BLaER1 treated with 17β-estradiol and CSF1 and Interleukin-3, amounts not matched to agents 10 nM and 100 nM (cell line): Measurements from ENCODE around the gene COL15A1.

Source experiments
- H3K27ac ChIP-seq, 11 experiments: shearing (Covaris generic); formaldehyde crosslinking; 2 replicates each; pipeline ENCODE4 v1.8.1; 2022
- H3K27me3 ChIP-seq, 11 experiments: shearing (Covaris generic); formaldehyde crosslinking; 2 replicates each; pipeline ENCODE4 v1.8.1; 2022
- H3K36me3 ChIP-seq, 11 experiments: shearing (Covaris generic); formaldehyde crosslinking; 2 replicates each; pipeline ENCODE4 v1.8.1; 2022
- H3K4me1 ChIP-seq, 10 experiments: shearing (Covaris generic); formaldehyde crosslinking; 2 replicates each; pipeline ENCODE4 v1.8.1; 2022
- H3K4me2 ChIP-seq, 11 experiments: shearing (Covaris generic); formaldehyde crosslinking; 2 replicates each; pipeline ENCODE4 v1.8.1; 2022
- H3K4me3 ChIP-seq, 10 experiments: shearing (Covaris generic); formaldehyde crosslinking; 2 replicates each; pipeline ENCODE4 v1.8.1; 2022
- H3K9ac ChIP-seq, 11 experiments: shearing (Covaris generic); formaldehyde crosslinking; 2 replicates each; pipeline ENCODE4 v1.8.1; 2022
- H3K9me3 ChIP-seq, 11 experiments: shearing (Covaris generic); formaldehyde crosslinking; replicated peaks in 1 of 11; 2 replicates each; pipeline ENCODE4 v1.8.1; 2022
- H4K20me1 ChIP-seq, 11 experiments: shearing (Covaris generic); formaldehyde crosslinking; 2 replicates each; pipeline ENCODE4 v1.8.1; 2022
- Cebpa-rat ChIP-seq, 11 experiments: shearing (Covaris generic); IDR thresholded peaks; 2 replicates each; pipeline ENCODE4 v1.8.1; 2022

The COL15A1 gene

GRCh38 chr9:99023231-99023630 is 79.5 kb downstream of the COL15A1 start:
- peaks cover 0 to 12% (median 8%) of the 10 kb centered on the region in 10 experiments; a peak in 13 of 20 replicates for H3K4me1 ChIP-seq
- peak overlapping the region in 3 of 11 experiments; percentile 26 to 55 (median 40); a peak in 3 of 22 replicates for H3K4me2 ChIP-seq
- H3K27ac ChIP-seq: no peak overlapping the region
- H3K4me3 ChIP-seq: no peak overlapping the region
- no peaks in the 10 kb centered on the region for H3K9me3 ChIP-seq
- TF ChIP-seq Cebpa-rat (IDR thresholded peaks at IDR 0.05): no peak
- H3K9ac ChIP-seq: no peak overlapping the region
- no peaks in the 10 kb centered on the region for H3K36me3 ChIP-seq
- H3K27me3 ChIP-seq: peaks cover 0 to 40% (median 0%) of the 10 kb centered on the region in 11 experiments; a peak in 4 of 22 replicates
- H4K20me1 ChIP-seq: no peaks in the 10 kb centered on the region

GRCh38 chr9:99023831-99024230 is 80.1 kb downstream of the COL15A1 start:
- no peaks in the 10 kb centered on the region for H3K36me3 ChIP-seq
- no peaks in the 10 kb centered on the region for H4K20me1 ChIP-seq
- no peaks in the 10 kb centered on the region for H3K9me3 ChIP-seq
- no peak overlapping the region for H3K9ac ChIP-seq
- no peak overlapping the region for H3K4me3 ChIP-seq
- no peak overlapping the region for H3K27ac ChIP-seq
- no peak for TF ChIP-seq Cebpa-rat (IDR thresholded peaks at IDR 0.05)
- peaks cover 0 to 41% (median 0%) of the 10 kb centered on the region in 11 experiments; a peak in 4 of 22 replicates for H3K27me3 ChIP-seq
- peak overlapping the region in 8 of 11 experiments; percentile 4 to 55 (median 34); a peak in 8 of 22 replicates for H3K4me2 ChIP-seq
- H3K4me1 ChIP-seq: peaks cover 0 to 12% (median 8%) of the 10 kb centered on the region in 10 experiments; a peak in 13 of 20 replicates

- Histone ChIP-seq H3K27ac (no peak overlapping the region), H3K4me1 (peaks cover 4 to 12% (median 8%) of the 10 kb centered on the region in 10 experiments; a peak in 13 of 20 replicates), H3K4me2 (no peak overlapping the region), H3K9me3 (no peaks in the 10 kb centered on the region), H3K36me3 (no peaks in the 10 kb centered on the region), H3K27me3 (peaks cover 0 to 48% (median 0%) of the 10 kb centered on the region in 11 experiments; a peak in 4 of 22 replicates), H3K4me3 (no peak overlapping the region), H3K9ac (no peak overlapping the region), H4K20me1 (no peaks in the 10 kb centered on the region)
- no peak for TF ChIP-seq Cebpa-rat (IDR thresholded peaks at IDR 0.05)
These were observed 81.3 kb downstream of the COL15A1 start for GRCh38 chr9:99024959-99025358.

- no peaks in the 10 kb centered on the region for H3K36me3 ChIP-seq
- no peak overlapping the region for H3K4me3 ChIP-seq
- H3K9me3 ChIP-seq: no peaks in the 10 kb centered on the region
- H3K27ac ChIP-seq: no peak overlapping the region
- no peak overlapping the region for H3K9ac ChIP-seq
- H3K4me1 ChIP-seq: peaks cover 4 to 12% (median 8%) of the 10 kb centered on the region in 10 experiments; a peak in 13 of 20 replicates
- no peaks in the 10 kb centered on the region for H4K20me1 ChIP-seq
- no peak overlapping the region for H3K4me2 ChIP-seq
- TF ChIP-seq Cebpa-rat (IDR thresholded peaks at IDR 0.05): no peak
- peaks cover 0 to 51% (median 0%) of the 10 kb centered on the region in 11 experiments; a peak in 4 of 22 replicates for H3K27me3 ChIP-seq
These were observed 82.0 kb downstream of the COL15A1 start for GRCh38 chr9:99025616-99026270.

- no peak for TF ChIP-seq Cebpa-rat (IDR thresholded peaks at IDR 0.05)
- H3K4me1 ChIP-seq: peaks cover 4 to 12% (median 8%) of the 10 kb centered on the region in 10 experiments; a peak in 13 of 20 replicates
- H3K27me3 ChIP-seq: peaks cover 0 to 48% (median 0%) of the 10 kb centered on the region in 11 experiments; a peak in 4 of 22 replicates
- no peaks in the 10 kb centered on the region for H3K9me3 ChIP-seq
- H3K36me3 ChIP-seq: no peaks in the 10 kb centered on the region
- H3K4me2 ChIP-seq: no peak overlapping the region
- H3K9ac ChIP-seq: no peak overlapping the region
- no peak overlapping the region for H3K27ac ChIP-seq
- no peak overlapping the region for H3K4me3 ChIP-seq
- H4K20me1 ChIP-seq: no peaks in the 10 kb centered on the region
These were observed 82.7 kb downstream of the COL15A1 start for GRCh38 chr9:99026271-99026955.

- Histone ChIP-seq H3K36me3 (no peaks in the 10 kb centered on the region), H3K4me3 (no peak overlapping the region), H3K27ac (no peak overlapping the region), H3K27me3 (peaks cover 0 to 43% (median 0%) of the 10 kb centered on the region in 11 experiments; a peak in 4 of 22 replicates), H3K4me1 (peaks cover 4 to 12% (median 8%) of the 10 kb centered on the region in 10 experiments; a peak in 13 of 20 replicates), H3K9ac (no peak overlapping the region), H3K4me2 (no peak overlapping the region), H4K20me1 (no peaks in the 10 kb centered on the region), H3K9me3 (no peaks in the 10 kb centered on the region)
- no peak for TF ChIP-seq Cebpa-rat (IDR thresholded peaks at IDR 0.05)
These were observed 83.2 kb downstream of the COL15A1 start for GRCh38 chr9:99026956-99027298.

- Histone ChIP-seq H4K20me1 (no peaks in the 10 kb centered on the region), H3K9me3 (peaks cover 0 to 4% (median 0%) of the 10 kb centered on the region in 11 experiments; a peak in 2 of 22 replicates), H3K4me3 (no peak overlapping the region), H3K9ac (no peak overlapping the region), H3K27ac (no peak overlapping the region), H3K4me2 (no peak overlapping the region), H3K27me3 (peaks cover 0 to 40% (median 0%) of the 10 kb centered on the region in 11 experiments; a peak in 4 of 22 replicates), H3K4me1 (peaks cover 4 to 12% (median 8%) of the 10 kb centered on the region in 10 experiments; a peak in 13 of 20 replicates), H3K36me3 (no peaks in the 10 kb centered on the region)
- no peak for TF ChIP-seq Cebpa-rat (IDR thresholded peaks at IDR 0.05)
These were observed 83.7 kb downstream of the COL15A1 start for GRCh38 chr9:99027443-99027842.

GRCh38 chr9:99029083-99029645 is 85.5 kb downstream of the COL15A1 start:
- peaks cover under 1 to 10% (median 6%) of the 10 kb centered on the region in 10 experiments; a peak in 11 of 20 replicates for H3K4me1 ChIP-seq
- no peak for TF ChIP-seq Cebpa-rat (IDR thresholded peaks at IDR 0.05)
- peaks cover 0 to 11% (median 0%) of the 10 kb centered on the region in 11 experiments; a peak in 3 of 22 replicates for H3K9me3 ChIP-seq
- no peak overlapping the region for H3K4me3 ChIP-seq
- no peaks in the 10 kb centered on the region for H3K36me3 ChIP-seq
- peaks cover 0 to 35% (median 0%) of the 10 kb centered on the region in 11 experiments; a peak in 4 of 22 replicates for H3K27me3 ChIP-seq
- no peaks in the 10 kb centered on the region for H4K20me1 ChIP-seq
- no peak overlapping the region for H3K27ac ChIP-seq
- no peak overlapping the region for H3K4me2 ChIP-seq
- no peak overlapping the region for H3K9ac ChIP-seq

- Histone ChIP-seq H3K4me1 (peaks cover 0 to 10% (median 5%) of the 10 kb centered on the region in 10 experiments; a peak in 6 of 20 replicates), H3K4me2 (peak overlapping the region in 1 of 11 experiments; percentile 23; a peak in 1 of 22 replicates), H3K27ac (no peak overlapping the region), H3K9ac (no peak overlapping the region), H3K27me3 (peaks cover 0 to 44% (median 0%) of the 10 kb centered on the region in 11 experiments; a peak in 4 of 22 replicates), H3K36me3 (no peaks in the 10 kb centered on the region), H3K9me3 (peaks cover 0 to 11% (median 0%) of the 10 kb centered on the region in 11 experiments; a peak in 3 of 22 replicates), H3K4me3 (no peak overlapping the region), H4K20me1 (no peaks in the 10 kb centered on the region)
- no peak for TF ChIP-seq Cebpa-rat (IDR thresholded peaks at IDR 0.05)
These were observed 86.4 kb downstream of the COL15A1 start for GRCh38 chr9:99030092-99030511.
